Breast epithelium (tissue), 3 donors: ENCODE data around the gene ZMYND8.

Experiments
- POLR2A ChIP-seq: fragments of 450-650 bp; IDR thresholded peaks from one replicate; pipeline ENCODE4 v1.6.1; 2016; ENCODE audit warnings: antibody characterized with exemption, mild to moderate bottlenecking, moderate library complexity
- POLR2AphosphoS5 ChIP-seq, 3 donors: sonication (generic); formaldehyde crosslinking; IDR thresholded peaks; one replicate each; pipeline ENCODE4 v1.6.1; 2017; ENCODE audit warnings: antibody characterized with exemption in 3 of 3
- TF ChIP-seq, protein P1 (sequence below), 3 donors: fragments of 450-650 bp; IDR thresholded peaks; one replicate each; pipeline ENCODE4 v1.5.1; 2016 to 2017; ENCODE audit warnings: antibody characterized with exemption in 3 of 3, mild to moderate bottlenecking in 3 of 3, moderate library complexity in 3 of 3

DNA sequence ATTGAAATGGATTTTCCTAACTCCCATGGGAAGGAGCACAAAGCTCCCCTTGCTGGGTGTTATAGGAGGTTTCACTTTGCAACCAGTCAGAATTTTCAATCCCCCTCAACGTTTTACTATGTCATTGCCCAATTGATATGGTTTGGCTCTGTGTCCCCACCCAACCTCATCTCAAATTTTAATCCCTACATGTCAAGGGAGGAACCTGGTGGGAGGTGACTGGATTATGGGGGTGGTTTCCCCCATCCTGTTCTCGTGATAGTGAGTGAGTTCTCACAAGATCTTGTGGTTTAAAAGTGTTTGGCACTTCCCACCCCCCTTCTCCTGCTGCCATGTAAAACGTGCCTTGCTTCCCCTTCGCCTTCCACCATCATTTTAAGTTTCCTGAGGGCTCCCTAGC is 62.9 kb downstream of the ZMYND8 start:
- TF ChIP-seq, protein P1, sequence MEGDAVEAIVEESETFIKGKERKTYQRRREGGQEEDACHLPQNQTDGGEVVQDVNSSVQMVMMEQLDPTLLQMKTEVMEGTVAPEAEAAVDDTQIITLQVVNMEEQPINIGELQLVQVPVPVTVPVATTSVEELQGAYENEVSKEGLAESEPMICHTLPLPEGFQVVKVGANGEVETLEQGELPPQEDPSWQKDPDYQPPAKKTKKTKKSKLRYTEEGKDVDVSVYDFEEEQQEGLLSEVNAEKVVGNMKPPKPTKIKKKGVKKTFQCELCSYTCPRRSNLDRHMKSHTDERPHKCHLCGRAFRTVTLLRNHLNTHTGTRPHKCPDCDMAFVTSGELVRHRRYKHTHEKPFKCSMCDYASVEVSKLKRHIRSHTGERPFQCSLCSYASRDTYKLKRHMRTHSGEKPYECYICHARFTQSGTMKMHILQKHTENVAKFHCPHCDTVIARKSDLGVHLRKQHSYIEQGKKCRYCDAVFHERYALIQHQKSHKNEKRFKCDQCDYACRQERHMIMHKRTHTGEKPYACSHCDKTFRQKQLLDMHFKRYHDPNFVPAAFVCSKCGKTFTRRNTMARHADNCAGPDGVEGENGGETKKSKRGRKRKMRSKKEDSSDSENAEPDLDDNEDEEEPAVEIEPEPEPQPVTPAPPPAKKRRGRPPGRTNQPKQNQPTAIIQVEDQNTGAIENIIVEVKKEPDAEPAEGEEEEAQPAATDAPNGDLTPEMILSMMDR (IDR thresholded peaks at IDR 0.05), result no peak
- TF ChIP-seq POLR2AphosphoS5 (IDR thresholded peaks at IDR 0.05) (no peak), POLR2A (no peak)
